H1 (cell line): ENCODE measurements around the gene ENOX2. TPM values are rescaled to one million over a fixed set of nuclear protein-coding genes. Genes with fewer than 3 reads are reported as not detected.

Source experiments
- CTCF ChIA-PET: fragments of 300-600 bp; sonication (Branson Sonifier 250); formaldehyde crosslinking; loops from one replicate; lab custom pipeline; 2021; ENCODE audit not compliant: partially characterized antibody; lab: Charles Lee
- POLR2A ChIA-PET: fragments of 300-600 bp; sonication (Branson Sonifier 250); formaldehyde crosslinking; loops from one replicate; lab custom pipeline; 2021; ENCODE audit warnings: inconsistent platforms; ENCODE audit not compliant: partially characterized antibody; lab: Charles Lee
- DNase-seq, 2 experiments: peaks; one replicate each; pipeline versions ENCODE4 v3.0.0 to v3.0.0-alpha.2; 2010 to 2022; ENCODE audit warnings: low spot score in 2 of 2, low read depth in 1 of 2, mixed read lengths in 1 of 2
- FAIRE-seq: peaks from 2 replicates; lab custom pipeline; 2011; peaks lifted over from hg19 to GRCh38; lab: Jason Lieb, UNC
- H2AFZ ChIP-seq: 2 replicates; pipeline ENCODE4 v1.8.1; 2012; ENCODE audit warnings: low read length, inconsistent platforms
- H2AK5ac ChIP-seq: 2 replicates; pipeline ENCODE4 v1.6.1; 2013; ENCODE audit warnings: low read depth, low read length
- H2BK120ac ChIP-seq: replicated peaks from 2 replicates; pipeline ENCODE3; 2013; ENCODE audit warnings: low read depth, low read length, inconsistent platforms
- H2BK12ac ChIP-seq: 2 replicates; pipeline ENCODE4 v1.6.1; 2013; ENCODE audit warnings: low read depth, low read length
- H2BK15ac ChIP-seq: 2 replicates; pipeline ENCODE4 v1.6.1; 2013; ENCODE audit warnings: low read length
- H2BK20ac ChIP-seq: 2 replicates; pipeline ENCODE4 v1.6.1; 2013; ENCODE audit warnings: low read length
- H2BK5ac ChIP-seq: 2 replicates; pipeline ENCODE4 v1.6.1; 2013; ENCODE audit warnings: low read depth, low read length
- H3K14ac ChIP-seq: 2 replicates; pipeline ENCODE4 v1.6.1; 2013; ENCODE audit warnings: inconsistent platforms; ENCODE audit not compliant: insufficient read length
- H3K18ac ChIP-seq: 2 replicates; pipeline ENCODE4 v1.6.1; 2013; ENCODE audit warnings: low read length; ENCODE audit errors: extremely low read depth
- H3K23ac ChIP-seq: 2 replicates; pipeline ENCODE4 v1.6.1; 2013; ENCODE audit warnings: inconsistent platforms; ENCODE audit not compliant: insufficient read length
- H3K23me2 ChIP-seq: 2 replicates; pipeline ENCODE4 v1.6.1; 2013; ENCODE audit warnings: low read depth, low read length
- H3K27ac ChIP-seq: 2 replicates; pipeline ENCODE4 v1.6.1; 2011; ENCODE audit warnings: low read depth, low read length, inconsistent platforms
- H3K27me3 ChIP-seq, 4 experiments: replicated peaks in 1 of 4; 1 replicate in 1 of 4; 2 replicates in 3 of 4; pipeline versions ENCODE4 v1.6.1 to v1.8.1; 2011 to 2013; ENCODE audit warnings: low read length in 3 of 4, mild to moderate bottlenecking in 3 of 4, inconsistent platforms in 2 of 4, mixed read lengths in 2 of 4, moderate library complexity in 1 of 4; ENCODE audit not compliant: control insufficient read depth in 3 of 4, insufficient read depth in 3 of 4; ENCODE audit errors: extremely low read depth in 1 of 4
- H3K36me3 ChIP-seq, 4 experiments: 2 replicates each; pipeline versions ENCODE4 v1.6.1 to v1.8.1; 2011 to 2013; ENCODE audit warnings: mild to moderate bottlenecking in 4 of 4, low read length in 3 of 4, moderate library complexity in 2 of 4, control low read depth in 1 of 4, inconsistent platforms in 1 of 4; ENCODE audit not compliant: insufficient read depth in 4 of 4, control insufficient read depth in 2 of 4
- H3K4ac ChIP-seq: replicated peaks from 2 replicates; pipeline ENCODE3; 2013; ENCODE audit warnings: low read length, low read depth, mixed read lengths, inconsistent platforms; ENCODE audit not compliant: insufficient read length
- H3K4me1 ChIP-seq, 4 experiments: replicated peaks in 1 of 4; 1 replicate in 1 of 4; 2 replicates in 3 of 4; pipeline versions ENCODE4 v1.6.1 to v1.8.1; 2011 to 2013; ENCODE audit warnings: low read length in 3 of 4, inconsistent platforms in 2 of 4, mixed read lengths in 1 of 4; ENCODE audit not compliant: insufficient read depth in 4 of 4, control insufficient read depth in 3 of 4
- H3K4me2 ChIP-seq, 2 experiments: 2 replicates each; pipeline versions ENCODE4 v1.6.1 to v1.8.1; 2011 to 2013; ENCODE audit warnings: low read depth in 2 of 2, low read length in 2 of 2, control low read depth in 1 of 2, inconsistent platforms in 1 of 2, mild to moderate bottlenecking in 1 of 2; ENCODE audit not compliant: insufficient read depth in 1 of 2
- H3K4me3 ChIP-seq, 4 experiments: fragments of 200-600, 300-600 bp in 1 of 4; sonication (generic), shearing (Covaris generic), sonication (Bioruptor Twin) in 1 of 4; 2 replicates each; pipeline versions ENCODE4 v1.5.1 to v1.8.1; 2011 to 2016; ENCODE audit warnings: low read length in 4 of 4, low read depth in 3 of 4, control low read depth in 2 of 4, inconsistent platforms in 2 of 4, mild to moderate bottlenecking in 2 of 4, mixed read lengths in 1 of 4, moderate library complexity in 1 of 4; ENCODE audit not compliant: insufficient read depth in 2 of 4; ENCODE audit errors: extremely low read depth in 1 of 4
- H3K56ac ChIP-seq: replicated peaks from 2 replicates; pipeline ENCODE3; 2013; ENCODE audit warnings: low read depth, mild to moderate bottlenecking, mixed read lengths, low read length, inconsistent platforms; ENCODE audit not compliant: insufficient read length
- H3K79me1 ChIP-seq: 2 replicates; pipeline ENCODE4 v1.6.1; 2013; ENCODE audit warnings: low read depth, low read length, control low read depth
- H3K79me2 ChIP-seq, 2 experiments: 2 replicates each; pipeline versions ENCODE4 v1.6.1 to v1.8.1; 2012 to 2013; ENCODE audit warnings: low read length in 2 of 2, mild to moderate bottlenecking in 2 of 2, inconsistent platforms in 1 of 2; ENCODE audit not compliant: insufficient read depth in 2 of 2, control insufficient read depth in 1 of 2
- H3K9ac ChIP-seq, 4 experiments: replicated peaks in 1 of 4; 1 replicate in 1 of 4; 2 replicates in 3 of 4; pipeline versions ENCODE4 v1.6.1 to v1.8.1; 2011 to 2013; ENCODE audit warnings: low read depth in 3 of 4, low read length in 3 of 4, control low read depth in 2 of 4, mild to moderate bottlenecking in 2 of 4, moderate library complexity in 2 of 4, inconsistent platforms in 1 of 4; ENCODE audit errors: extremely low read depth in 1 of 4
- H3K9me3 ChIP-seq, 2 experiments: 2 replicates each; pipeline versions ENCODE4 v1.6.1 to v1.8.1; 2012 to 2013; ENCODE audit warnings: mild to moderate bottlenecking in 2 of 2, moderate library complexity in 2 of 2, control low read depth in 1 of 2, inconsistent platforms in 1 of 2, low read depth in 1 of 2, low read length in 1 of 2, mixed read lengths in 1 of 2; ENCODE audit not compliant: insufficient read depth in 2 of 2
- H4K20me1 ChIP-seq, 2 experiments: replicated peaks in 1 of 2; 2 replicates each; pipeline versions ENCODE3 to v1.8.1; 2011 to 2013; ENCODE audit warnings: inconsistent platforms in 2 of 2, low read length in 2 of 2, mild to moderate bottlenecking in 1 of 2; ENCODE audit not compliant: insufficient read depth in 2 of 2, control insufficient read depth in 1 of 2
- H4K5ac ChIP-seq: 2 replicates; pipeline ENCODE4 v1.6.1; 2013; ENCODE audit warnings: low read length, low read depth, mixed read lengths, inconsistent platforms; ENCODE audit not compliant: insufficient read length
- H4K8ac ChIP-seq: 2 replicates; pipeline ENCODE4 v1.8.0; 2013; ENCODE audit warnings: mild to moderate bottlenecking, moderate library complexity, low read length, inconsistent platforms; ENCODE audit not compliant: insufficient read depth; ENCODE audit errors: extremely low read depth
- H4K91ac ChIP-seq: replicated peaks from 2 replicates; pipeline ENCODE3; 2013; ENCODE audit warnings: low read length, mixed read lengths, inconsistent platforms; ENCODE audit not compliant: insufficient read length
- ATF2 ChIP-seq: IDR thresholded peaks from 2 replicates; pipeline ENCODE4 v1.6.1; 2012; ENCODE audit warnings: low read length, inconsistent platforms
- BCL11A ChIP-seq, 2 experiments: IDR thresholded peaks; one replicate each; pipeline ENCODE4 v1.6.1; 2011; ENCODE audit warnings: low read depth in 2 of 2, low read length in 2 of 2, mild to moderate bottlenecking in 2 of 2
- FOSL1 ChIP-seq: IDR thresholded peaks from 2 replicates; pipeline ENCODE4 v1.6.1; 2011; ENCODE audit warnings: mild to moderate bottlenecking, low read depth, low read length, moderate library complexity; ENCODE audit not compliant: insufficient read depth
- JUND ChIP-seq: IDR thresholded peaks from 2 replicates; pipeline ENCODE4 v1.6.1; 2011; ENCODE audit warnings: mild to moderate bottlenecking, improper control_type of control experiment, low read length
- PHF8 ChIP-seq: fragments of 200-600 bp; sonication (generic); conservative IDR thresholded peaks from 2 replicates; pipeline ENCODE4 v1.7.1; 2012; ENCODE audit warnings: low read depth, mild to moderate bottlenecking, inconsistent platforms, low read length, moderate library complexity
- POLR2A ChIP-seq, 2 experiments: IDR thresholded peaks; 1 replicate in 1 of 2; 2 replicates in 1 of 2; pipeline ENCODE4 v1.6.1; 2011; ENCODE audit warnings: low read depth in 2 of 2, low read length in 2 of 2, mild to moderate bottlenecking in 2 of 2; ENCODE audit errors: control extremely low read depth in 1 of 2
- RNF2 ChIP-seq: fragments of 200-900, 300-1000 bp; sonication (generic); IDR thresholded peaks from 2 replicates; pipeline ENCODE4 v1.7.1; 2016; ENCODE audit warnings: borderline replicate concordance, low read depth, mild to moderate bottlenecking, antibody characterized with exemption, low read length; ENCODE audit not compliant: poor library complexity, severe bottlenecking; ENCODE audit errors: missing control alignments
- RXRA ChIP-seq: IDR thresholded peaks from 2 replicates; pipeline ENCODE4 v1.6.1; 2011; ENCODE audit warnings: low read depth, mild to moderate bottlenecking, low read length, moderate library complexity; ENCODE audit not compliant: insufficient read depth
- SP1 ChIP-seq: IDR thresholded peaks from 2 replicates; pipeline ENCODE4 v1.6.1; 2011; ENCODE audit warnings: low read depth, low read length
- SP2 ChIP-seq: IDR thresholded peaks from 2 replicates; pipeline ENCODE4 v1.6.1; 2012; ENCODE audit warnings: mild to moderate bottlenecking, low read length, inconsistent platforms
- SP4 ChIP-seq: IDR thresholded peaks from 2 replicates; pipeline ENCODE4 v1.6.1; 2012; ENCODE audit warnings: low read length, inconsistent platforms
- TAF1 ChIP-seq: IDR thresholded peaks from 2 replicates; pipeline ENCODE4 v1.6.1; 2011; ENCODE audit warnings: mild to moderate bottlenecking, low read depth, low read length
- TCF12 ChIP-seq: IDR thresholded peaks from 2 replicates; pipeline ENCODE4 v1.6.1; 2011; ENCODE audit warnings: low read depth, mild to moderate bottlenecking, low read length
- WGBS, 2 experiments: shearing (Covaris generic) in 1 of 2; methylation state at CpG; one replicate each; pipeline versions ENCODE4 v1.1.6 to v1.1.7; 2013 to 2015; ENCODE audit warnings: low lambda C conversion rate in 2 of 2, mixed read lengths in 2 of 2, inconsistent platforms in 1 of 2, low coverage in 1 of 2, missing lambda C conversion rate in 1 of 2; ENCODE audit not compliant: insufficient replicate concordance in 2 of 2, insufficient coverage in 1 of 2, insufficient read length in 1 of 2; ENCODE audit errors: extremely low coverage in 1 of 2, missing lambda C conversion rate in 1 of 2; 5-methylcytosine and 5-hydroxymethylcytosine counted together
- polyA plus RNA-seq, 7 experiments: library from polyadenylated mRNA; depleted of rRNA in 3 of 7; stranded (reverse) in 5 of 7; unstranded in 2 of 7; fragments of >200 nt in 5 of 7; fragments of 200-250 nt in 2 of 7; gene quantifications; 1 replicate in 5 of 7; 2 replicates in 1 of 7; 4 replicates in 1 of 7; pipeline versions ENCODE4 v1.2.1 to v1.2.3, GENCODE V29; 2011 to 2013; ENCODE audit warnings: missing spikeins in 2 of 7, mixed read lengths in 2 of 7
- total RNA-seq: library from RNA; stranded (reverse); fragmentation: NEBNext Ultra II Directional; extraction: Animal tissue kit (Norgen Biotek cat#: 25700); gene quantifications from 2 replicates; pipeline ENCODE4 v1.2.1, GENCODE V29; 2021

Gene ENOX2
- total and polyA plus RNA-seq, 2 of the 8 experiments (the other 6 are each of a cell fraction or from before 2014, with no cell fraction given), result 4.5 to 12.3 TPM

DNA sequence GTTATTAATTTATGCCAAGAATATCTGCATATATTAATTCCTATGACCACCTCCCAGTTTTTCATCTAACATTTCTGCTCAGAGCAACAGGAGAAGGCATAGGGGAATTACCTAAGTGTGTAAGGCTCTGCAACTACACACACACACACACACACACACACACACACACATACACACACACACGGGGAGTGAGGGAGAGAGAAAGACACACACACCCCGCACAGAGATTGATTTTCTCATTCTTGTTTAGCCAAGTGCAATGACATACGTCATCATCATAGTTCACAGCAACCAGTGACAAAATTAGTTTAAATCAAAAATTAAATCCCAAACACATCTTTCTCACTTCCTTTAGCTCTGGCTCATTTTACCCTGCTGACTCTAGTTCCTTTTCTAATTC is 298.1 kb downstream of the ENOX2 start:
- Histone ChIP-seq H3K23me2 (no peaks in the 10 kb centered on the region), H3K18ac (no peak overlapping the region), H3K36me3 (no peaks in the 10 kb centered on the region), H3K79me1 (no peaks in the 10 kb centered on the region), H3K9me3 (no peaks in the 10 kb centered on the region), H3K56ac (no peak overlapping the region), H2BK20ac (no peak overlapping the region), H3K4me3 (no peak overlapping the region), H3K14ac (no peak overlapping the region), H3K9ac (no peak overlapping the region), H2BK5ac (no peak overlapping the region), H3K4ac (no peak overlapping the region), H2AFZ (no peak overlapping the region), H3K4me2 (no peak overlapping the region), H2BK120ac (no peak overlapping the region), H4K5ac (no peak overlapping the region), H4K91ac (no peak overlapping the region), H3K27me3 (no peaks in the 10 kb centered on the region), H2BK12ac (no peak overlapping the region), H3K23ac (no peak overlapping the region), H3K4me1 (no peaks in the 10 kb centered on the region), H3K27ac (no peak overlapping the region), H4K20me1 (no peaks in the 10 kb centered on the region), H2BK15ac (no peak overlapping the region), H3K79me2 (no peaks in the 10 kb centered on the region), H4K8ac (no peak overlapping the region), H2AK5ac (no peak overlapping the region)
- POLR2A ChIA-PET, result no interaction called here
- FAIRE-seq (no peak), DNase-seq (no peak)
- 61% methylated on average over 3 of the region's 3 CpGs; no CpG with 5 or more reads in 1 of the 2 experiments for WGBS, 2 experiments
- CTCF ChIA-PET, result no interaction called here
- TF ChIP-seq SP4 (no peak), BCL11A (IDR thresholded peaks at IDR 0.05; ENCODE audit: low read depth in 2 of 2, low read length in 2 of 2) (no peak), PHF8 (no peak), TCF12 (no peak), POLR2A (IDR thresholded peaks at IDR 0.05; ENCODE audit: control extremely low read depth in 1 of 2, low read depth in 2 of 2, low read length in 2 of 2) (no peak), SP2 (no peak), TAF1 (no peak), SP1 (no peak), FOSL1 (no peak), RXRA (no peak), JUND (no peak), ATF2 (no peak), RNF2 (no peak)
